IPS-15b (cell line): ENCODE measurements around the gene RCAN1.

Experiments
- H3K27me3 ChIP-seq: one replicate; pipeline ENCODE4 v1.6.1; 2013; ENCODE audit warnings: low read length; ENCODE audit not compliant: control insufficient read depth, insufficient read depth
- H3K36me3 ChIP-seq: one replicate; pipeline ENCODE4 v1.6.1; 2013; ENCODE audit warnings: low read length; ENCODE audit not compliant: control insufficient read depth, insufficient read depth
- H3K4me1 ChIP-seq: one replicate; pipeline ENCODE4 v1.6.1; 2013; ENCODE audit warnings: mild to moderate bottlenecking, low read length; ENCODE audit not compliant: control insufficient read depth, insufficient read depth
- H3K4me3 ChIP-seq: one replicate; pipeline ENCODE4 v1.5.1; 2013; ENCODE audit warnings: low read depth, low read length
- H3K9ac ChIP-seq: one replicate; pipeline ENCODE4 v1.6.1; 2013; ENCODE audit warnings: low read depth, mild to moderate bottlenecking, low read length
- H3K9me3 ChIP-seq: one replicate; pipeline ENCODE4 v1.6.1; 2013; ENCODE audit warnings: mild to moderate bottlenecking, low read length; ENCODE audit not compliant: control insufficient read depth, insufficient read depth

Gene RCAN1

GRCh38 chr21:34526618-34527290 lies 88.2 kb downstream of the RCAN1 start:
- H3K4me1 ChIP-seq: peaks cover 35% of the 10 kb centered on the region
- no peaks in the 10 kb centered on the region for H3K36me3 ChIP-seq
- H3K4me3 ChIP-seq: peak overlapping the region; percentile 5
- H3K27me3 ChIP-seq: peaks cover 6% of the 10 kb centered on the region
- no peaks in the 10 kb centered on the region for H3K9me3 ChIP-seq
- H3K9ac ChIP-seq: no peak overlapping the region

- Histone ChIP-seq H3K27me3 (peaks cover 6% of the 10 kb centered on the region), H3K4me3 (peak overlapping the region; percentile 5), H3K9ac (no peak overlapping the region), H3K9me3 (no peaks in the 10 kb centered on the region), H3K4me1 (peaks cover 36% of the 10 kb centered on the region), H3K36me3 (no peaks in the 10 kb centered on the region)
Observed at GRCh38 chr21:34526241-34526617, 88.7 kb downstream of the RCAN1 start.

GRCh38 chr21:34524646-34525601 lies 90.0 kb downstream of the RCAN1 start:
- Histone ChIP-seq H3K9ac (peak overlapping the region; percentile 29), H3K36me3 (no peaks in the 10 kb centered on the region), H3K4me1 (peaks cover 39% of the 10 kb centered on the region), H3K9me3 (no peaks in the 10 kb centered on the region), H3K4me3 (peak overlapping the region; percentile 15), H3K27me3 (peaks cover 6% of the 10 kb centered on the region)

- H3K4me1 ChIP-seq: peaks cover 39% of the 10 kb centered on the region
- no peak overlapping the region for H3K9ac ChIP-seq
- H3K9me3 ChIP-seq: no peaks in the 10 kb centered on the region
- H3K36me3 ChIP-seq: no peaks in the 10 kb centered on the region
- no peak overlapping the region for H3K4me3 ChIP-seq
- peaks cover 6% of the 10 kb centered on the region for H3K27me3 ChIP-seq
Observed at GRCh38 chr21:34523019-34523555, 91.8 kb downstream of the RCAN1 start.

GRCh38 chr21:34522284-34522683 lies 92.6 kb downstream of the RCAN1 start:
- H3K4me3 ChIP-seq: no peak overlapping the region
- peaks cover 41% of the 10 kb centered on the region for H3K4me1 ChIP-seq
- H3K36me3 ChIP-seq: no peaks in the 10 kb centered on the region
- H3K9me3 ChIP-seq: no peaks in the 10 kb centered on the region
- peaks cover 6% of the 10 kb centered on the region for H3K27me3 ChIP-seq
- H3K9ac ChIP-seq: no peak overlapping the region

- peaks cover 6% of the 10 kb centered on the region for H3K27me3 ChIP-seq
- no peak overlapping the region for H3K9ac ChIP-seq
- no peaks in the 10 kb centered on the region for H3K9me3 ChIP-seq
- H3K4me3 ChIP-seq: no peak overlapping the region
- peaks cover 35% of the 10 kb centered on the region for H3K4me1 ChIP-seq
- no peaks in the 10 kb centered on the region for H3K36me3 ChIP-seq
Observed at GRCh38 chr21:34521561-34521960, 93.4 kb downstream of the RCAN1 start.

- Histone ChIP-seq H3K27me3 (peaks cover 6% of the 10 kb centered on the region), H3K9ac (no peak overlapping the region), H3K4me3 (no peak overlapping the region), H3K4me1 (peaks cover 28% of the 10 kb centered on the region), H3K9me3 (no peaks in the 10 kb centered on the region), H3K36me3 (no peaks in the 10 kb centered on the region)
Observed at GRCh38 chr21:34520764-34521508, 94.0 kb downstream of the RCAN1 start.

GRCh38 chr21:34520281-34520680 lies 94.6 kb downstream of the RCAN1 start:
- H3K9me3 ChIP-seq: no peaks in the 10 kb centered on the region
- no peak overlapping the region for H3K4me3 ChIP-seq
- H3K4me1 ChIP-seq: peaks cover 27% of the 10 kb centered on the region
- H3K27me3 ChIP-seq: peaks cover 2% of the 10 kb centered on the region
- no peaks in the 10 kb centered on the region for H3K36me3 ChIP-seq
- no peak overlapping the region for H3K9ac ChIP-seq

GRCh38 chr21:34519694-34520093 lies 95.2 kb downstream of the RCAN1 start:
- Histone ChIP-seq H3K4me1 (peaks cover 24% of the 10 kb centered on the region), H3K9ac (no peak overlapping the region), H3K9me3 (no peaks in the 10 kb centered on the region), H3K27me3 (no peaks in the 10 kb centered on the region), H3K4me3 (no peak overlapping the region), H3K36me3 (no peaks in the 10 kb centered on the region)

- no peaks in the 10 kb centered on the region for H3K9me3 ChIP-seq
- peaks cover 22% of the 10 kb centered on the region for H3K4me1 ChIP-seq
- no peak overlapping the region for H3K9ac ChIP-seq
- no peaks in the 10 kb centered on the region for H3K36me3 ChIP-seq
- H3K4me3 ChIP-seq: no peak overlapping the region
- H3K27me3 ChIP-seq: no peaks in the 10 kb centered on the region
Observed at GRCh38 chr21:34519016-34519415, 95.9 kb downstream of the RCAN1 start.

- Histone ChIP-seq H3K9ac (no peak overlapping the region), H3K36me3 (no peaks in the 10 kb centered on the region), H3K27me3 (no peaks in the 10 kb centered on the region), H3K9me3 (no peaks in the 10 kb centered on the region), H3K4me1 (peaks cover 19% of the 10 kb centered on the region), H3K4me3 (no peak overlapping the region)
Observed at GRCh38 chr21:34518301-34518700, 96.6 kb downstream of the RCAN1 start.
